Central memory CD8-positive, alpha-beta T cell (primary cell): ENCODE data around the gene SLC1A1.
"Not testable (repeated sequence)": the region's sequence is repeated elsewhere in the genome, so short reads cannot be mapped to it uniquely, and the experiment has no call there.

Experiments used
- ATAC-seq: fragments of 150-1000 bp; cut with Tn5 transposase; replicated peaks from 2 replicates; pipeline ENCODE4 v1.10.0; 2022; ENCODE audit warnings: mild to moderate bottlenecking, moderate FRiP score, moderate number of reproducible peaks; ENCODE audit not compliant: poor library complexity, severe bottlenecking; ENCODE audit errors: extremely low read depth
- DNase-seq, 2 donors: peaks; one replicate each; pipeline ENCODE4 v3.0.0; 2021; ENCODE audit warnings: low spot score in 2 of 2
- H3K27ac Mint-ChIP-seq: one replicate; pipeline ENCODE4 v1.8.0; 2022; ENCODE audit warnings: low read depth, mild to moderate bottlenecking, moderate library complexity, mixed read lengths
- H3K27me3 Mint-ChIP-seq: one replicate; pipeline ENCODE4 v1.8.0; 2022; ENCODE audit warnings: mixed read lengths
- H3K36me3 Mint-ChIP-seq: one replicate; pipeline ENCODE4 v1.8.0; 2022; ENCODE audit warnings: mild to moderate bottlenecking, moderate library complexity, mixed read lengths; ENCODE audit not compliant: insufficient read depth
- H3K4me1 Mint-ChIP-seq: one replicate; pipeline ENCODE4 v1.8.0; 2022; ENCODE audit warnings: mixed read lengths
- H3K4me3 Mint-ChIP-seq: one replicate; pipeline ENCODE4 v1.8.0; 2022; ENCODE audit warnings: mild to moderate bottlenecking, moderate library complexity, mixed read lengths
- H3K9me3 Mint-ChIP-seq: one replicate; pipeline ENCODE4 v1.8.0; 2022; ENCODE audit warnings: mixed read lengths

The SLC1A1 gene

GRCh38 chr9:4533881-4534280, 43.6 kb downstream of the SLC1A1 start:
- not testable (repeated sequence) for H3K36me3 Mint-ChIP-seq, ATAC-seq, H3K27me3 Mint-ChIP-seq, DNase-seq, H3K9me3 Mint-ChIP-seq, H3K4me3 Mint-ChIP-seq
- H3K27ac Mint-ChIP-seq, result peak overlapping the region; percentile 88
- H3K4me1 Mint-ChIP-seq, result peaks cover 23% of the 10 kb centered on the region

- not testable (repeated sequence) for H3K9me3 Mint-ChIP-seq, ATAC-seq, H3K36me3 Mint-ChIP-seq, H3K4me3 Mint-ChIP-seq, H3K27ac Mint-ChIP-seq, DNase-seq, H3K27me3 Mint-ChIP-seq
- H3K4me1 Mint-ChIP-seq, result peaks cover 10% of the 10 kb centered on the region
Observed at GRCh38 chr9:4536196-4536595, 45.9 kb downstream of the SLC1A1 start.

- H3K4me3 Mint-ChIP-seq, result no peak overlapping the region
- no peaks in the 10 kb centered on the region for H3K9me3 Mint-ChIP-seq
- ATAC-seq (no peak), DNase-seq (no peak)
- H3K36me3 Mint-ChIP-seq, result peaks cover 2% of the 10 kb centered on the region
- H3K27ac Mint-ChIP-seq, result no peak overlapping the region
- peaks cover 10% of the 10 kb centered on the region for H3K4me1 Mint-ChIP-seq
- no peaks in the 10 kb centered on the region for H3K27me3 Mint-ChIP-seq
Observed at GRCh38 chr9:4537581-4537980, 47.3 kb downstream of the SLC1A1 start.

GRCh38 chr9:4538107-4538506, 47.8 kb downstream of the SLC1A1 start:
- Mint-ChIP-seq H3K4me1 (peaks cover 10% of the 10 kb centered on the region), H3K4me3 (no peak overlapping the region), H3K27me3 (no peaks in the 10 kb centered on the region), H3K36me3 (peaks cover 2% of the 10 kb centered on the region), H3K9me3 (no peaks in the 10 kb centered on the region), H3K27ac (no peak overlapping the region)
- ATAC-seq (no peak), DNase-seq (no peak)

- H3K27ac Mint-ChIP-seq, result no peak overlapping the region
- H3K36me3 Mint-ChIP-seq, result peaks cover 2% of the 10 kb centered on the region
- H3K9me3 Mint-ChIP-seq, result no peaks in the 10 kb centered on the region
- H3K27me3 Mint-ChIP-seq, result no peaks in the 10 kb centered on the region
- DNase-seq (no peak), ATAC-seq (no peak)
- no peak overlapping the region for H3K4me3 Mint-ChIP-seq
- H3K4me1 Mint-ChIP-seq, result peaks cover 7% of the 10 kb centered on the region
Observed at GRCh38 chr9:4538621-4539020, 48.4 kb downstream of the SLC1A1 start.

GRCh38 chr9:4540425-4540824, 50.2 kb downstream of the SLC1A1 start:
- Mint-ChIP-seq H3K9me3 (no peaks in the 10 kb centered on the region), H3K27ac (no peak overlapping the region), H3K36me3 (peaks cover 2% of the 10 kb centered on the region), H3K4me1 (no peaks in the 10 kb centered on the region), H3K4me3 (no peak overlapping the region), H3K27me3 (no peaks in the 10 kb centered on the region)
- no peak for DNase-seq
- ATAC-seq, result no peak

GRCh38 chr9:4541281-4541680, 51.0 kb downstream of the SLC1A1 start:
- H3K36me3 Mint-ChIP-seq, result peaks cover 2% of the 10 kb centered on the region
- no peaks in the 10 kb centered on the region for H3K9me3 Mint-ChIP-seq
- no peaks in the 10 kb centered on the region for H3K4me1 Mint-ChIP-seq
- no peaks in the 10 kb centered on the region for H3K27me3 Mint-ChIP-seq
- ATAC-seq (no peak), DNase-seq (no peak)
- no peak overlapping the region for H3K27ac Mint-ChIP-seq
- no peak overlapping the region for H3K4me3 Mint-ChIP-seq

GRCh38 chr9:4541856-4542255, 51.6 kb downstream of the SLC1A1 start:
- ATAC-seq (no peak), DNase-seq (no peak)
- H3K27ac Mint-ChIP-seq, result no peak overlapping the region
- H3K4me1 Mint-ChIP-seq, result no peaks in the 10 kb centered on the region
- H3K27me3 Mint-ChIP-seq, result no peaks in the 10 kb centered on the region
- peaks cover 2% of the 10 kb centered on the region for H3K36me3 Mint-ChIP-seq
- no peak overlapping the region for H3K4me3 Mint-ChIP-seq
- no peaks in the 10 kb centered on the region for H3K9me3 Mint-ChIP-seq

GRCh38 chr9:4544714-4545113, 54.4 kb downstream of the SLC1A1 start:
- ATAC-seq, H3K27ac Mint-ChIP-seq, H3K4me1 Mint-ChIP-seq, H3K27me3 Mint-ChIP-seq, DNase-seq, H3K4me3 Mint-ChIP-seq, H3K36me3 Mint-ChIP-seq, H3K9me3 Mint-ChIP-seq: not testable (repeated sequence)

GRCh38 chr9:4547016-4547415, 56.7 kb downstream of the SLC1A1 start:
- H3K4me1 Mint-ChIP-seq, result no peaks in the 10 kb centered on the region
- no peak overlapping the region for H3K27ac Mint-ChIP-seq
- DNase-seq (no peak), ATAC-seq (no peak)
- H3K36me3 Mint-ChIP-seq, result no peaks in the 10 kb centered on the region
- no peak overlapping the region for H3K4me3 Mint-ChIP-seq
- H3K27me3 Mint-ChIP-seq, result no peaks in the 10 kb centered on the region
- H3K9me3 Mint-ChIP-seq, result no peaks in the 10 kb centered on the region

GRCh38 chr9:4548811-4549725, 58.8 kb downstream of the SLC1A1 start:
- Mint-ChIP-seq H3K4me1 (peaks cover under 1% of the 10 kb centered on the region), H3K36me3 (no peaks in the 10 kb centered on the region), H3K4me3 (no peak overlapping the region), H3K9me3 (no peaks in the 10 kb centered on the region), H3K27me3 (no peaks in the 10 kb centered on the region), H3K27ac (no peak overlapping the region)
- DNase-seq (no peak), ATAC-seq (no peak)

GRCh38 chr9:4549751-4550295, 59.6 kb downstream of the SLC1A1 start:
- H3K27me3 Mint-ChIP-seq, result no peaks in the 10 kb centered on the region
- DNase-seq, result no peak
- no peak overlapping the region for H3K27ac Mint-ChIP-seq
- H3K9me3 Mint-ChIP-seq, result no peaks in the 10 kb centered on the region
- H3K4me3 Mint-ChIP-seq, result no peak overlapping the region
- H3K36me3 Mint-ChIP-seq, result no peaks in the 10 kb centered on the region
- no peak for ATAC-seq
- peaks cover 8% of the 10 kb centered on the region for H3K4me1 Mint-ChIP-seq

- no peaks in the 10 kb centered on the region for H3K9me3 Mint-ChIP-seq
- H3K36me3 Mint-ChIP-seq, result no peaks in the 10 kb centered on the region
- H3K27me3 Mint-ChIP-seq, result no peaks in the 10 kb centered on the region
- ATAC-seq, result no peak
- H3K4me1 Mint-ChIP-seq, result peaks cover 17% of the 10 kb centered on the region
- H3K4me3 Mint-ChIP-seq, result no peak overlapping the region
- DNase-seq, result no peak
- no peak overlapping the region for H3K27ac Mint-ChIP-seq
Observed at GRCh38 chr9:4550777-4551484, 60.7 kb downstream of the SLC1A1 start.
